ENCODE results near the gene NOVA1.
A peak's percentile ranks its signal among the peaks of the same experiment; 100 is the strongest.
"Not testable (repeated sequence)": the region's sequence is repeated elsewhere in the genome, so short reads cannot be mapped to it uniquely, and the experiment has no call there.

Gene NOVA1, protein sequence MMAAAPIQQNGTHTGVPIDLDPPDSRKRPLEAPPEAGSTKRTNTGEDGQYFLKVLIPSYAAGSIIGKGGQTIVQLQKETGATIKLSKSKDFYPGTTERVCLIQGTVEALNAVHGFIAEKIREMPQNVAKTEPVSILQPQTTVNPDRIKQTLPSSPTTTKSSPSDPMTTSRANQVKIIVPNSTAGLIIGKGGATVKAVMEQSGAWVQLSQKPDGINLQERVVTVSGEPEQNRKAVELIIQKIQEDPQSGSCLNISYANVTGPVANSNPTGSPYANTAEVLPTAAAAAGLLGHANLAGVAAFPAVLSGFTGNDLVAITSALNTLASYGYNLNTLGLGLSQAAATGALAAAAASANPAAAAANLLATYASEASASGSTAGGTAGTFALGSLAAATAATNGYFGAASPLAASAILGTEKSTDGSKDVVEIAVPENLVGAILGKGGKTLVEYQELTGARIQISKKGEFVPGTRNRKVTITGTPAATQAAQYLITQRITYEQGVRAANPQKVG

DNA sequence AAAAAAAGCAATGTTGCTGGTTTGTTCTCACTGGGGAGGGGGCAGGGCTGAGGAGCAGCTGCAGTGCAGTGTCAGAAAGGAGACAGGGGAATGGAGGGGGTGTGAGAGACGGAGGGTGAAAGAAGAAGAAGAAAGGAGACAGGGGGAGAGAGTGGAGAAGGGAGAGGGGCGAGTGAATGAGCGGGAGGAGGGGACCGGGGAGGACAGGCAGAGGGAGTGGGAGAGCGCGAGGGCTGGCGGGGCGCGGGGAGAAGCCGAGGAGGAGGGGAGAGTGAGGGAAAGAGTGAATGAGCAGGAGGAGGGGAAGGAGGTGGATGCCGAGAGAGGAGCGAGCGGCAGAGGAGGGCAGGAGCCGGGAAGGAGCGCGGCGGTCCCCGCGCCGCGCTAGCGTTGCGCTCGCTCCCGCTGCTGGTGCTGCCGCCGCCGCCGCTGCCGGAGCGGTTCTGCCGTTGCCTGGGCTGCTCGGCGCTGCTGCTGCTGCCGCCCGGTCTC is at the start of gene NOVA1:
TSS of gene NOVA1 (minus strand) at position 445 of the 492 bp plus-strand sequence. CDS start 597 bp downstream, outside the sequence.
- Histone ChIP-seq H3K36me3 (no peaks in the 10 kb centered on the region), H3K9me3 (no peaks in the 10 kb centered on the region), H3K4me1 (peaks cover 0 to 12% (median 0%) of the 10 kb centered on the region in 4 donors), H3K27me3 (no peaks in the 10 kb centered on the region), H3K4me3 (peak within 1 kb of the TSS; percentile 67 to 70), H3K27ac (peak within 1 kb of the TSS; percentile 87 to 89)
- TF ChIP-seq CTCF (IDR thresholded peaks at IDR 0.05) = no peak
- peak in 1 of 2 donors; percentile 25 for DNase-seq
- intact Hi-C loops (cut with DNase I; ENCODE audit: low total_unique reads) = no loop called here

DNA sequence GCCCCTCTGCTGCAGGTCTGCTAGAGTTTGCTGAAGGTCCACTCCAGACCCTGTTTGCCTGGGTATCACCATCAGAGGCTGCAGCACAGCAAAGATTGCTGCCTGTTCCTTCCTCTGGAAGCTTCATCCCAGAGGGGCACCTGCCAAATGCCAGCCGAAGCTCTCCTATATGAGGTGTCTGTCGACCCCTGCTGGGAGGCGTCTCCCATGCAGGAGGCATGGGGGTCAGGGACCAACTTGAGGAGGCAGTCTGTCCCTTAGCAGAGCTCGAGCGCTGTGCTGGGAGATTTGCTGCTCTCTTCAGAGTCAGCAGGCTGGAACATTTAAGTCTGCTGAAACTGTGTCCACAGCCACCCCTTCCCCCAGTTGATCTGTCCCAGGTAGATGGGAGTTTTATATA is 47.2 kb upstream of the NOVA1 start:
- H3K27ac ChIP-seq; intact Hi-C loops (cut with DNase I; ENCODE audit: low total_unique reads); H3K9me3 ChIP-seq; H3K4me3 ChIP-seq; H3K27me3 ChIP-seq; H3K36me3 ChIP-seq; DNase-seq; H3K4me1 ChIP-seq: not testable (repeated sequence)

DNA sequence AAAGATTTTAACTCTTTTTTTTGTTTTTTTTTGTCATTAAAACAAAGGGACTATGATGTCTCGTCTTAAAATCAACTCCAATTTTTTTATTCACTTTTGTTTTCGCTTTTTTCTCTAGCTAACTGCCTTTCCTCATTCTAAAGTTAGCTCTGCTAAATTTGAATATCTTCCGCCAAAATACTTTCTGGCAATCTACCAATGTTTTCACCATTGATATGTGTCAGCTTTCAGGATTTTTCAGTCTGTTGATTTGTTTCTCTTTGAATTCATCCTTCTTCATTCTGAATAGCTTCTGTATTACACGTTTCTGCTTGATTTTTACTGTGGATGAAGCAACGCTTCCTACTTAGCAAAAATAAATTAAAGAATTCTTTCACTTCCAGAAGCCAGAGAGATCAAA is 38.7 kb upstream of the NOVA1 start:
- TF ChIP-seq CTCF (IDR thresholded peaks at IDR 0.05) = no peak
- Histone ChIP-seq H3K4me1 (peaks cover 0 to 10% (median 2%) of the 10 kb centered on the region in 4 donors), H3K27me3 (no peaks in the 10 kb centered on the region), H3K36me3 (no peaks in the 10 kb centered on the region), H3K9me3 (no peaks in the 10 kb centered on the region), H3K4me3 (peak overlapping the region in 1 of 2 donors; percentile 5), H3K27ac (no peak overlapping the region)
- intact Hi-C loops (cut with DNase I; ENCODE audit: low total_unique reads) = no loop called here
- DNase-seq = no peak

- DNase-seq; intact Hi-C loops (cut with DNase I; ENCODE audit: low total_unique reads); H3K36me3 ChIP-seq; H3K4me3 ChIP-seq; H3K27ac ChIP-seq; H3K9me3 ChIP-seq; H3K4me1 ChIP-seq; H3K27me3 ChIP-seq: not testable (repeated sequence)
Observed at GRCh38 chr14:26634946-26635345, 37.1 kb upstream of the NOVA1 start.

DNA sequence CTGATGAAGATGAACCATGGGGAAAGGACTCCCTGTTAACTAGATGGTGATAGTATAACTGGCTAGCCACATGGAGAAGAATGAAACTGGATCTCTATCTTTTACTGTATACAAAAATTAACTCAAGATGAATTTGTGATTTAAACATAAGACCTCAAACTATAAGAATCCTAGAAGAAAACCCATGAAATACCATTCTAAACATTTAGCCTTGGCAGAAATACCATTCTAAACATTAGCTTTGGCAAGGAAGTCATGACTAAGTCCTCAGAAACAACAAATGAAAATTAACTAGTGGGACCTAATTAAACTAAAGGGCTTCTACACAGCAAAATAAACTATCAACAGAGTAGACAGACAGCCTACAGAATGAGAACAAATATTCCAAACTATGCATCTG is 28.4 kb upstream of the NOVA1 start:
- Histone ChIP-seq H3K9me3 (no peaks in the 10 kb centered on the region), H3K36me3 (no peaks in the 10 kb centered on the region), H3K4me1 (no peaks in the 10 kb centered on the region), H3K27ac (no peak overlapping the region), H3K27me3 (no peaks in the 10 kb centered on the region), H3K4me3 (no peak overlapping the region)
- intact Hi-C loops (cut with DNase I; ENCODE audit: low total_unique reads) = no loop called here
- DNase-seq = no peak
- no peak for TF ChIP-seq CTCF (IDR thresholded peaks at IDR 0.05)

- DNase-seq = no peak
- TF ChIP-seq CTCF (IDR thresholded peaks at IDR 0.05) = no peak
- H3K9me3 ChIP-seq = no peaks in the 10 kb centered on the region
- no peak overlapping the region for H3K27ac ChIP-seq
- no peaks in the 10 kb centered on the region for H3K4me1 ChIP-seq
- intact Hi-C loops (cut with DNase I; ENCODE audit: low total_unique reads) = no loop called here
- H3K27me3 ChIP-seq = no peaks in the 10 kb centered on the region
- no peaks in the 10 kb centered on the region for H3K36me3 ChIP-seq
- no peak overlapping the region for H3K4me3 ChIP-seq
Observed at GRCh38 chr14:26622611-26623010, 24.8 kb upstream of the NOVA1 start.
